ENCODE measurements around the gene THAP4.
"Not testable (repeated sequence)": the region's sequence is repeated elsewhere in the genome, so short reads cannot be mapped to it uniquely, and the experiment has no call there.

The THAP4 gene

DNA sequence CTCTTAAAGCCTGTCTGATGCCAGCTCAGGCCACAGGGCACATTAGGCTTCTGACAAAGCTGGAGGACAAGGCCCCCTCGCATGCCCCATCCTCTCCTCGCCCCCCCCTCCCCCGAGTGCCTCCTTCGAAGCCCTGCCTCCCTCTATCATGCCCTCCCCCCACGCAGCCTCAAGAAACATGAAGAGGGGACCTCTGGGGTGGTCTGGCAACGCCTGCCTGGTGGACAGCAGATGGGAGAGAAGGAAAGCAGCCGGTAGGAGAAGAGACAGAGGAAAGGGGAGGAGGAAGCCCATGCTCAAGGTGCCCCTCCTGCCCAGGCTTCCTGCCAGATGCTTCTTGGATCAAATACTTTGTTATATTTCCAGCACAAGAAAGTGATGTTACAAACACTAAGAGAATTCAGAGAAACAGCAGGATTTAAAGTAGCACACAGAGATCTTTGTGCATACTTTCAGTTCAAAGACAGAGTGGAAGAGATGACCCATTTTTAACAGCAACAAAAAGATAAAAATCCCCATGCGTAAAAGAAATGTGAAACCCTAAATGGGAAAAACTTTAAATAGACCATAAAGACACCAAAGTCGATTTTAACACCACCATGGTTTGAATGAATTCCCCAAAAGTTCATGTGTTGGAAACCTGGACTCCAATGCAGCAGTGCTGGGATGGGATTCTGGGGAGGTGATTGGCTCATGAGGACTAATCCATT, 59.4 kb downstream of the THAP4 start:
- DNase-seq: no peak

DNA sequence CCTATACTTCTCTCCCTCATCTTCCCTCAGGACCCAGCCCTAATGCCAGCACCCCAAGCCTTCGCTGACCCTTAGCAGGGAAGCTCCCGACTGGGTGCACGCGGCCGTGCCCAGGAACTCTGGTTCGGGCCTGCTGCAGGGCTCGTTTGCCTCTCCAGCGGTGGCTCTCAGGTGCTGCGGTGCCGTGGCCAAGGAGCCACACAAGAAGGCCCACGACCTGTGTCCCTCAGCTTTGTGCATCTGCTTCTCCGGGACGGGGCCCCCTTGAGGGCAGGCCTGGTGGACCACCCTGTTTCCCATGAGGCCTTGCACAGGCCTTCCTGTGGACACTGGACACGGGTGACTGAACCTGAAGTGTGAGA, 60.7 kb downstream of the THAP4 start:
- DNase-seq: no peak

DNA sequence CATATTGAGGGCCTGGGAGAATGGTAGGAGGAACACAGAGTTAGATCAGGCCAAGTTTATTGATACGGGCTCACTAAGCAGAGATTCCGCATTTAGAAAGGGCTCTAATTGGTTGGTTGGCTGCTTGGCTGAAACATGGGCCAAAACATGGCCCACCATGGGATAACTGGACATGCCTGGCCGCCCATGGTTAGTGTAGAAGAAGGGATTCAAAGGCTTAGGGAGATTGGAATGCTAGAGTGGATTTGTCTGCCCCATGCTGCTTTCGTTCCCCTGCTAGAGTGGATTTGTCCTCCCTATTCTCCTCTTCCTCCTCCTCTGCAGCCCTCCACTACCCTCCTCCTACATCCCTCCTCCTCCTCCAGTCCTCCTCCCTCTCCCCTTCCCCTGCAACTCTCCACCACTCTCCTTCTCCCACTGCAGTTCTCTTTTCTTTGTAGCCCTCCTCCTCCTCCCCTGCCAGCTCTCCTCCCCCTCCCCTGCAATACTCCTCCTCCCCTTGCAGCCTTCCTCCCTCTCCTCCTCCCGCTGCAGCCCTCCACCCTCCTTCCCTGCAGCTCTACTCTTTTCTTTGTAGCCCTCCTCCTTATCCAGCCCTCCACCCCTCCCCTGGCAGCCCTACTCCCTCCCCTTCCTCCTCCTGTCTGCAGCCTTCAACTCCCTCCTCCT, 61.2 kb downstream of the THAP4 start:
- DNase-seq: no peak

DNA sequence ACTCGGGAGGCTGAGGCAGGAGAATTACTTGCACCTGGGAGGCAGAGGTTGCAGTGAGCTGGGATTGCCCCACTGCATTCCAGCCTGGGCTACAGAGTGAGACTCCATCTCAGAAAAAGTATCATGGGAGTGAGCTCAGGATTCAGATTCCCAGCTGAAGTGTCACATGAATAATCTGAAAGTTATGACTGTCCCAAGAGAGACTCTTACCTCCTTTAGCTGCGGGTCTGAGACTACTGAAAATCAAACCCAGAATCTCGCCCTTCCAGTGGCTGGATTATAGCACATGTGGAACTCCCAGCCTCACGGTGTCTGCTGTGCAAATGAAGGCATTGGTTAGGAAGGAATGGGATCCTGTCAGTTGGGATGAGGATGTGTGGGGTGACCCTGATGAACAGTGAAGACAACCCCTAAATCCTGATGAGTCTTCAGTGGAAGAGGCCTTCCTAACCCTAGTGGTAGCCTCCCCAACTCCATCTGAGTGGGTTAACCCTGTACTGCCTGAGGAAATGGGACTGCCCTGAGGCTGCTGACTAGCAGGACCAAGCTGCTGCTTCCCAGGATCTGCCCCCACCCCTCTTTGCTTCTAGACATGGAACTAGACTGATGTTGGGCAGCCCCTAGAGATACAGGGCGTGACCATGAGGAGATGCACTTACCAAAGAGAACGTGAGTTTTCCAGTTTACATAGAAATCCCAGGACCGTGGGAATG, 61.9 kb downstream of the THAP4 start:
- DNase-seq: no peak

DNA sequence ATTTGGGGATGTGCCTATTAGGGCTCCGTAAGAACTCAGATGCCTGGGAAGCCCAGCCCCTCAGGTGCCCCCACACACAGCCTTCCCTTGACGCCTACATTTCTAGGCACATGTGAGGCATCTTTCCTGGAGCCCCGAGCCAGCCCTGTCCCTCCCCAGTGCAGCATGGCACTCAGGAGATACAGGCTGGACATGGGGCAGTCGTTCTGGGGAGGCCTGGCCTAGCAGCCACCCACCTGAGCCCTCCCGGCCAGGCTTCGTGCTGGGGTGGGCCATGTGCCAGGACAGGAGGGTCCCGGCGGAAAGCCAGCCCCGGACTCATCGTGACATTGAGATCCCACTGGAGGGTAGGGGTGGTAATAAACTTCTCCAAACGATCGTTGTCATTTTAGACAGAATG, 63.2 kb downstream of the THAP4 start:
- DNase-seq: no peak

- DNase-seq: not testable (repeated sequence)
Measured at GRCh38 chr2:241572915-241573651, 63.9 kb downstream of the THAP4 start.

DNA sequence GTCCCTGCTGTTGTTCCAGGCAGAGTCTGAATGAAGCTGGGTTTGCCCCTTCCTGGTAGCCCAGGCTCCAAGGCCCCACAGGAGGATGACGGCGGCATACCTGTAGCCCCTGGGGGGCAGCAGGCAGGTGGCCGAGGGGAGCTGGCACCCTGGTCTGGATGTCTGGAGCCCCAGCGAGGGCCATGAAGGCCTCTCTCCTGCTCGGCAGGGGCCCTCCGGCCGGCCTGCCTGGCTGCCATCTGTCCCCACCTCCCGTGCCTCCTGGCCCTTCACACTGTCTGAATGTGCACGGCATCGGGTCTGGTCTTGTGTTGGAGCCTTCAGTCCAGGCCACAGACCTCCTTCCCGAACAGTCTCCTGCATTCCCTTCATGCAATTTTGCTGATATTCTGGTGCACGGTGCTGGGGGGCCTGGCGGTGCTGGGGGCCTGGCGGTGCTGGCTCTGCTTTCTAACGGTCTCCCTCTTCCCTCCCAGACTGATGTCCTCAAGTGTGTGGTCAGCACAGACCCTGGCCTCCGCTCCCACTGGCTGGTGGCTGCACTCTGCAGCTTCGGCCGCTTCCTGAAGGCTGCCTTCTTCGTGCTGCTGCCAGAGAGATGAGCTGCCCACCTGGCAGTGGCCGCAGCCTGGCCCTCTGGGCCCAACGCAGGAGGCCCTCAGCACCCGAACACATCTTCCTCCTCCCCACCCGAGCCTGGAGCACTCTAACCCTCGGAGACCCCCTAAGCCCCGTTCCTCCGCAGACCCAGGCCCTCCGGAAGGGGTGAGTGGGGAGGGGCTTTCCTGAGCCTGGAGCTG, 64.9 kb downstream of the THAP4 start:
- DNase-seq: no peak

- no peak for DNase-seq
Measured at GRCh38 chr2:241570961-241571581, 65.9 kb downstream of the THAP4 start.

- DNase-seq: no peak
Measured at GRCh38 chr2:241569831-241570281, 67.1 kb downstream of the THAP4 start.

DNA sequence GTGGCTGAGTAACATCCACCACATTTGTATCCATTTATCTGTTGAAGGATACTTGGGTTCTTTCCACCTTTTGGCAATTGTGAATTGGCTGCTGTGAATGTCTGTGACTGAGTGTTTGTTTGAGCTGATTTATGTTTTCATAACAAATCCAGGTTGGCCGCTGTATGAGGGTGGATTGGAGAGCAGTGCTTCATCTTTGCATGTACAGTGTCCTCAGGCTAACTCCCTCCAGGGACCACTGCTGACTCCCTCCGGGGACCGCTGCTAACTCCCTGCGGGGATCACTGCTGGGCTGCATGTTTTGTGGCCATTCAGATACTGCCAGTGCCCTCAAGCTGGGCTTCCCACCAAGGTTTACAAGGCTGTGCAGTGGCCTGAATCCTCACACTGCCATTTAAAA, 68.2 kb downstream of the THAP4 start:
- no peak for DNase-seq

- DNase-seq: no peak
Measured at GRCh38 chr2:241567776-241568175, 69.2 kb downstream of the THAP4 start.

DNA sequence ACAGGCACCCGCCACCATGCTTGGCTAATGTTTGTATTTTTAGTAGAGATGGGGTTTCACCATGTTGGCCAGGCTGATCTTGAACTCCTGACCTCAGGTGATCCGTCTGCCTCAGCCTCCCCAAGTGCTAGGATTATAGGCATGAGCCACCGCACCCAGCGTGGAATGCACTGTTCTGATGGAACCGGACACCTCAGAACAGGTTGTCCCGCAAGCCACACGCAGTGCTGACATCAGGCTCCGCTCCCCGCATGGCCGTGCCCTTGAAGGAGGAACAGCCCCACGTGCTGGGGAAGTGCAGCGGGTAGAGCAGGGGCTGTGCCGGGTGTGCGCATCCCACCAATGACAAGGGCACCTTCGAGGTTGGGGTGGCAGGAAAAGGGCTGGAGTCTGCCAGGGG, 69.7 kb downstream of the THAP4 start:
- not testable (repeated sequence) for DNase-seq

DNA sequence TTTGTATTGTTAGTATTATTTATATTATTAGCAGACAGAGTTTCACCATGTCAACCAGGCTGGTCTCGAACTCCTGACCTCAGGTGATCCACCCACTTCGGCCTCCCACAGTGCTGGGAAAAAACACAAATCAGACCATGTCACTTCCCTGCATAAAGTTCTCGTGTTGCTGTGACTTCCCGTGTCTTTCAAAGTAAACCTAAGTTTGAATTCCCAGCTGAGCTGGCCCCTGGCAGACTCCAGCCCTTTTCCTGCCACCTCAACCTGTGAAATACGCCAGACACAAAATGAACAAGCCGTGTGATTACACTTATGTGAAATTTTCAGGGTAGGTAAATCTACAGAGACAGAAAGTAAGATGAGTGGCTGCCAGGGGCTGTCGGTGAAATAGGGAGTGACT, 70.5 kb downstream of the THAP4 start:
- no peak for DNase-seq

DNA sequence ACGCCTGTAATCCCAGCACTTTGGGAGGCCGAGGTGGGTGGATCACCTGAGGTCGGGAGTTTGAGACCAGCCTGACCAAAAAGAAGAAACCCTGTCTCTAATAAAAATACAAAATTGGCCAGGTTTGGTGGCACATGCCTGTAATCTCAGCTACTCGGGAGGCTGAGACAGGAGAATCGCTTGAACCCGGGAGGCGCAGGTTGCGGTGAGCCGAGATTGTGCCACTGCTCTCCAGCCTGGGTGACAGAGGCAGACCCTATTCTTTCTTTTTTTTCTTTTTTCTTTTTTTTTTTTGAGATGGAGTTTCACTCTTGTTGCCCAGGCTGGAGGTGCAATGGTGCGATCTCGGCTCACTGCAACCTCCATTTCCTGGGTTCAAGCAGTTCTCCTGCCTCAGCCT, 70.9 kb downstream of the THAP4 start:
- not testable (repeated sequence) for DNase-seq

GRCh38 chr2:241565411-241565810, 71.5 kb downstream of the THAP4 start:
- DNase-seq: no peak

GRCh38 chr2:241564596-241565410, 72.2 kb downstream of the THAP4 start:
- DNase-seq: no peak

DNA sequence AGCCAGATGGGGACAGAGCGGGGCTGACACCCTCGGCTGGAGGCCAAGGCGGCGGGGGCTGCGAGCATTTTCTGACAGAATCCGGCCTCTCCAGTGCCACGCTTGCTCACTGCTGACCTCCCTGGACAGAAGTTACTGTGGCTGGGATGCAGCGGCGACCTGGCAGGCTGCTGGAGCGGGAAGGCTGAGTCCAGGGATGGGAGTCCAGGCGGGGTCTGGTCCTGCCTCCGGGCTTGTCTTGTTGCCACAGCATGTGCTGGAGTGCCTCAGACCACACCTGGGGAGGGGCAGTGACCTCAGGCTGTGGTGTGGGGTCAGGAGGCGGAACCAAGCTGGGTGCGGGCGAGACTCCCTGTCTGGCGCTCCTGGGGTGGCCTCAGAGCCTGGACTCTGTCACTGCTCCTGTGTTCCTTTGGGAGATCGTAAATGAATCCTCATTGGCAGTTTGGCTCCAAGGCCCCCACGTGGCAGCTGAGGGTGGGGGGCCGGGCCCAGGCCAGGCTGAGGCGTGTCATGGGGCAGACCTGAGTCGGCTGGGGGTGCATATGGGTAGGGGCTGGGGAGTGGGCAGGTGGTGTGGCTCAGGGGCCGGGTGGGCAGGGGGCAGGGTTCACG, 72.9 kb downstream of the THAP4 start:
- DNase-seq: no peak

DNA sequence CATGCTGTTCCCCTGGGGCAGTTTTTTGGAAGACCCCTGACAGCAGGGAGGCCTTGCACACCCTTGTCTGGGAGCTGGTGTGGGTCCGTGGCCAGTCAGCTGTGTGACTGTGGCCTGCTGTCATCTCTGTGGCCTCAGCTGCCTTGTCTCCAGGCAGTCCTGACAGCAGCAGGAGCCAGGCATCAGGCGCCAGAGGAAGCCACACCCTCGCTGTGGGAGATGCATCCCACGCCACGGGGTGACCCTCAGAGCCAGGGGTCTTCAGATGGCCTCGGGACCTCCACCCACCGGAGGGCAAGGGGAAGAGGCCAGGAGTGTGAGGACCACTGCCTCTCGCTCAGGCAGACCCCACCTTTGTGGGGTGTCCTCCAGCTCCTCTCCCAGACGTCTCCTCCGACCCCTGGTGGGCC, 73.4 kb downstream of the THAP4 start:
- DNase-seq: no peak

GRCh38 chr2:241563031-241563507, 73.9 kb downstream of the THAP4 start:
- DNase-seq: no peak

GRCh38 chr2:241562269-241562891, 74.6 kb downstream of the THAP4 start:
- no peak for DNase-seq

Measured in COR-L47 (cell line).